GM20431 (cell line): Measurements from ENCODE around the gene SMIM8.

Source experiments
- in situ Hi-C: fragments of 300-500 bp; cut with MseI, MboI; formaldehyde crosslinking; loops from one replicate; pipeline ENCODE4 v1.15.0; 2020; ENCODE audit warnings: low sequenced_read_pairs; ENCODE audit not compliant: unreplicated experiment

Gene SMIM8

GRCh38 chr6:87378947-87379346, 56.6 kb downstream of the SMIM8 start:
- in situ Hi-C loops = loop anchor here (25.0 kb wide), 1 partner anchor 242 kb away; no protein-coding TSS in a partner anchor

GRCh38 chr6:87382861-87383260, 60.5 kb downstream of the SMIM8 start:
- in situ Hi-C loops = loop anchor here (25.0 kb wide), 1 partner anchor 246 kb away; no protein-coding TSS in a partner anchor

- in situ Hi-C loops = loop anchor here (25.0 kb wide), 1 partner anchor 247 kb away; no protein-coding TSS in a partner anchor
These were observed 61.6 kb downstream of the SMIM8 start for GRCh38 chr6:87384038-87384437.

- in situ Hi-C loops = loop anchor here (25.0 kb wide), 1 partner anchor 247 kb away; no protein-coding TSS in a partner anchor
These were observed 62.1 kb downstream of the SMIM8 start for GRCh38 chr6:87384449-87384848.

GRCh38 chr6:87391334-87391733, 68.9 kb downstream of the SMIM8 start:
- in situ Hi-C loops = loop anchor here (25.0 kb wide), 1 partner anchor 254 kb away; no protein-coding TSS in a partner anchor
